Upper lobe of right lung (tissue), 1 donor: Measurements from ENCODE around the gene CPT1A. TPM values are rescaled to one million over a fixed set of nuclear protein-coding genes. Genes with fewer than 3 reads are reported as not detected.
A peak's percentile ranks its signal among the peaks of the same experiment; 100 is the strongest.

ENCODE experiments used
- ATAC-seq: fragments of 200-7000 bp; cut with Tn5 transposase; one replicate; pipeline ENCODE4 v1.9.1; 2020; ENCODE audit warnings: mild to moderate bottlenecking, moderate library complexity
- DNase-seq: peaks from one replicate; pipeline ENCODE4 v3.0.0-alpha.2; 2020
- H3K27ac ChIP-seq: fragments of 200-600 bp; one replicate; pipeline ENCODE4 v1.8.0; 2022
- H3K27me3 ChIP-seq: fragments of 200-600 bp; one replicate; pipeline ENCODE4 v1.8.0; 2022; ENCODE audit warnings: mild to moderate bottlenecking
- H3K36me3 ChIP-seq: fragments of 200-600 bp; one replicate; pipeline ENCODE4 v1.8.0; 2022
- H3K4me1 ChIP-seq: fragments of 200-600 bp; one replicate; pipeline ENCODE4 v1.8.0; 2022
- H3K4me3 ChIP-seq: fragments of 200-600 bp; one replicate; pipeline ENCODE4 v1.8.0; 2022; ENCODE audit warnings: mild to moderate bottlenecking
- H3K9me3 ChIP-seq: fragments of 200-600 bp; one replicate; pipeline ENCODE4 v1.8.0; 2022
- intact Hi-C: fragments of 100-400 bp; cut with DNase I; formaldehyde crosslinking; loops from one replicate; pipeline ENCODE4 v1.11.0; 2022
- total RNA-seq: library from RNA; stranded (reverse); fragmentation: NEBNext Ultra II Directional; extraction: Animal tissue kit (Norgen Biotek cat#: 25700); gene quantifications from one replicate; pipeline ENCODE4 v1.2.1, GENCODE V29; 2021
- TF ChIP-seq, protein P1 (sequence below): fragments of 200-600 bp; IDR thresholded peaks from one replicate; pipeline ENCODE4 v1.8.0; 2022; ENCODE audit warnings: antibody characterized with exemption
- donor health status: DM: no; HTN: yes; CAD: no; lungs with severe emphysema.

Gene CPT1A
- total RNA-seq, 1 donor from 2014 or later: 76.4 TPM

DNA sequence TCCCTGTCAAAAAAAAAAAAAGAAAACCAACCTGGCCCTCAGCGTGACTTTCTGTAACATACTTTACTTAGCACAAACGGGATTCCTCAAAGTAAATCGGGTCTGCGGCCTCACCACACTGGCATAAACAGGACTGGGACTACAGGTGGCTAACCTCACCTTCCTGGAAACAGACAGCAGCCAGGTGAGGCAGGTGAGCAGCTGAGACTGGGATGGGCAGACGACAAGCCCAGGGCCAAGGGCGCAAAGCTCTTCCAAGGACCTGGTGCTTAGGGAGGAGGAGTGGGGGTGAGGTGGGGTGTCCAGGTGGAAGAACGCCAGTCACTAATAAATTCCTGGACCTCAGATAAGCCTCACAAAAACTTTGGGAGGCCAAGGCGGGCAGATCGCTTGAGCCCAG is 15.0 kb downstream of the CPT1A start:
- intact Hi-C loops: no loop called here
- H3K4me1 ChIP-seq: peaks cover 38% of the 10 kb centered on the region
- no peak for DNase-seq
- H3K27ac ChIP-seq: no peak overlapping the region
- TF ChIP-seq, protein P1, sequence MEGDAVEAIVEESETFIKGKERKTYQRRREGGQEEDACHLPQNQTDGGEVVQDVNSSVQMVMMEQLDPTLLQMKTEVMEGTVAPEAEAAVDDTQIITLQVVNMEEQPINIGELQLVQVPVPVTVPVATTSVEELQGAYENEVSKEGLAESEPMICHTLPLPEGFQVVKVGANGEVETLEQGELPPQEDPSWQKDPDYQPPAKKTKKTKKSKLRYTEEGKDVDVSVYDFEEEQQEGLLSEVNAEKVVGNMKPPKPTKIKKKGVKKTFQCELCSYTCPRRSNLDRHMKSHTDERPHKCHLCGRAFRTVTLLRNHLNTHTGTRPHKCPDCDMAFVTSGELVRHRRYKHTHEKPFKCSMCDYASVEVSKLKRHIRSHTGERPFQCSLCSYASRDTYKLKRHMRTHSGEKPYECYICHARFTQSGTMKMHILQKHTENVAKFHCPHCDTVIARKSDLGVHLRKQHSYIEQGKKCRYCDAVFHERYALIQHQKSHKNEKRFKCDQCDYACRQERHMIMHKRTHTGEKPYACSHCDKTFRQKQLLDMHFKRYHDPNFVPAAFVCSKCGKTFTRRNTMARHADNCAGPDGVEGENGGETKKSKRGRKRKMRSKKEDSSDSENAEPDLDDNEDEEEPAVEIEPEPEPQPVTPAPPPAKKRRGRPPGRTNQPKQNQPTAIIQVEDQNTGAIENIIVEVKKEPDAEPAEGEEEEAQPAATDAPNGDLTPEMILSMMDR: no peak
- H3K4me3 ChIP-seq: no peak overlapping the region
- ATAC-seq: no peak
- H3K9me3 ChIP-seq: no peaks in the 10 kb centered on the region
- peaks cover 11% of the 10 kb centered on the region for H3K36me3 ChIP-seq
- no peaks in the 10 kb centered on the region for H3K27me3 ChIP-seq

DNA sequence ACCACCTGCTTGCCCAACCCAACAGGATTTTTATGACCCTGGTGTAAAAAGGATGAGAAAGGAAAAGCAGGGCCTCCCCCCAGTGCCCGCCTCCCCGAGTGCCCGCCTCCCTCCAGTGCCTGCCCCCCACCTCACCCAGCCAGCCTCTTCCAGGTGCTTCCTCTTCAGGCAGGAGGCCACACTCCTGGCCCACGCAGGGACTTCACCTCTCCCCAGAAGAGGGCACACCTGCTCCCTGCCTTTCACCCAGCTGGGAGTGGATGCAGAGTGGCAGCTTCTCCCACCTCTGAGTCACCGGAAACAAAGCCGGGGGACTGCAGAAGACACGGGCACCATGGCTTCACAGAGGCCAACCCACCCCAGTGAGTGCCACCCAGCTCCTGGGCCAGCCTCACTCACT is 16.1 kb downstream of the CPT1A start:
- TF ChIP-seq, protein P1: peak; percentile 25
- no peak overlapping the region for H3K27ac ChIP-seq
- no peaks in the 10 kb centered on the region for H3K27me3 ChIP-seq
- DNase-seq (peak; percentile 73), ATAC-seq (peak; percentile 75)
- peaks cover 11% of the 10 kb centered on the region for H3K36me3 ChIP-seq
- H3K4me3 ChIP-seq: no peak overlapping the region
- no peaks in the 10 kb centered on the region for H3K9me3 ChIP-seq
- H3K4me1 ChIP-seq: peaks cover 31% of the 10 kb centered on the region
- intact Hi-C loops: no loop called here

DNA sequence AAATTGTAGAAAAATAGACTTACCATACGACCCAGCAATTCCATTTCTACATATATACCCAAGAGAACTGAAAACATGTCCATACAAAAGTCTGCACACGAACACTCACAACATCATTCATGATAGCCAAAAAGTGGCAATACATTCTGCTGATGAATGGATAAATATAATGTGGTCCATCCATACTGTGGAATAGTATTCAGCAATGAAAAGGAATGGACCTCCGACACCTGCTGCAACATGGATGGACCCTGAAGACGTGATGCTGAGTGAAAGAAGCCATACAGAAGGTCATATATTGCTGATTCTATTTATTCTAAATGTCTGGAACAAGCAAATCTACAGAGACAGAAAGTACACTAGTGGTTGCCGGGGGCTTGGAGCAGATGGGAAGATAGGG is 19.2 kb downstream of the CPT1A start:
- ATAC-seq: no peak

DNA sequence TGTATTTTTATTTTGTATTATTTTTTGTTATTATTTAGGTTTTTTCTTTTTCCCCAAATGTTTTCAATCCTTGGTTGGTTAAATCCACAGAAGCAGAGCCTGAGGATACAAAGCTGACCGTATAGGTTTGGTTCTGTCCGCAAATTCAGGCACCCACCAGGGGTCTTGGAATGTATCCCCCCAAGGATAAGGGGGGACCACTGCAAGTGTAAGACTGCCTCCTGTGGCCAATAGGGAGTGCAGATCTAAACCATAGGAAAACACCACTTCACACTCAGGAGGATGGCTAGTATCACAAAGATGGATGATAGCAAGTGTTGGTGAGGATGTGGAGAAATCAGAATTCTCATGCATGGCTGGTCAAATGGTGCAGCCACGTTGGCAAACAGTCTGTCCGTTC is 20.0 kb downstream of the CPT1A start:
- TF ChIP-seq, protein P1: no peak
- Histone ChIP-seq H3K9me3 (no peaks in the 10 kb centered on the region), H3K27ac (no peak overlapping the region), H3K4me1 (peaks cover 10% of the 10 kb centered on the region), H3K36me3 (no peaks in the 10 kb centered on the region), H3K4me3 (no peak overlapping the region), H3K27me3 (no peaks in the 10 kb centered on the region)
- intact Hi-C loops: no loop called here
- ATAC-seq: no peak
- no peak for DNase-seq

More for the DNA sequence above, 19.2 kb downstream of the CPT1A start:
- Histone ChIP-seq H3K27ac (no peak overlapping the region), H3K4me3 (no peak overlapping the region), H3K9me3 (no peaks in the 10 kb centered on the region), H3K36me3 (no peaks in the 10 kb centered on the region), H3K4me1 (peaks cover 12% of the 10 kb centered on the region), H3K27me3 (no peaks in the 10 kb centered on the region)
- intact Hi-C loops: no loop called here
- DNase-seq: no peak
- TF ChIP-seq, protein P1: no peak

DNA sequence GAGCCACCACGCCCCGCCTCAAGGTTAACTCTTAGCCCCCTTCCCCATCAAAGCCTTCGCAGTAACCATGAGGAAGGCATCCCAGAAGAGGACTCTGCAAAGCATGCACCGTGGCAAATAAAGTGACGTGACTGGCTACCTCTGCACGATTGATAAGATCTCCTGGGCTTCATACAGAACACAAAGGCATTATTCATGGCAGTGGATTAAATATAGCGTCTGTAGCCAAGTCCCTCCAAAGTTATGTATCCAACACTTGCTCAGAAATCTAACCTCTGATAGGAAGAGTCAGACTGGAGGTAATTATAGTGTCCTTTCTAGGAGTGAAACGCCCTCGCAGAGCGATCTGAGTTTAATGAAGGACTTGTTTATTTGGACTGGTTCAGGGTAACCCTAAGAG is 22.4 kb downstream of the CPT1A start:
- DNase-seq: no peak

More for the DNA sequence above, 22.4 kb downstream of the CPT1A start:
- H3K27ac ChIP-seq: no peak overlapping the region
- TF ChIP-seq, protein P1: no peak
- no peak for ATAC-seq
- no peaks in the 10 kb centered on the region for H3K9me3 ChIP-seq
- no peak overlapping the region for H3K4me3 ChIP-seq
- no peaks in the 10 kb centered on the region for H3K4me1 ChIP-seq
- no peaks in the 10 kb centered on the region for H3K27me3 ChIP-seq
- intact Hi-C loops: no loop called here
- peaks cover 12% of the 10 kb centered on the region for H3K36me3 ChIP-seq
